GM21528 (cell line): ENCODE data around the gene KCNRG.

Experiments
- ATAC-seq: cut with Tn5 transposase; IDR thresholded peaks from one replicate; pipeline ENCODE4 v1.9.1; 2021; ENCODE audit warnings: mild to moderate bottlenecking, moderate library complexity; ENCODE audit not compliant: unreplicated experiment, low FRiP score

KCNRG gene

DNA sequence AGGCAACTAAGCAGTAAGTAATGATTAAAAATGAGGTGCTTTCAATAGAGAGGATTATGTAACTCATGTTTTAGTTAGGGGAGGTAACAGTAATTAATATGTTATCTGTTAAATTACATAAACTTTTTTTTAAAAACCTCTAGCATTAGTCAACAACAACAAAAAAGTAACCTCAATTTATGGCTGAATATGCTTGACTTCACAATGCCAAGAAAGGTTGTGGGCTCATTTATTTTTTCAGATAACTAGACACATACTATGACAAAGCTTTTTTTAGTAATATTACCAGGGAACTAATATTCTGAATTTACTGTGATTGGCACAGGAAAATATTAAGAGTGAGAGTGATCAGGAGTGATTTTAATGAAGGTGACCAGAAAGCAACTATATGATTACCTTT, 54.9 kb downstream of the KCNRG start:
- no peak for ATAC-seq
